Hindlimb muscle (tissue), 1 donor: ENCODE measurements around the gene RPS27. TPM values are rescaled to one million over a fixed set of nuclear protein-coding genes. Genes with fewer than 3 reads are reported as not detected.

Source experiments
- DNase-seq: peaks from one replicate; pipeline ENCODE4 v3.0.0-alpha.2; 2013
- polyA plus RNA-seq: library from polyadenylated mRNA; unstranded; fragments of 120-200 nt; gene quantifications from one replicate; pipeline ENCODE4 v1.2.1, GENCODE V29; 2013; ENCODE audit not compliant: insufficient read length

Gene RPS27
- polyA plus RNA-seq, result 3,171 TPM

DNA sequence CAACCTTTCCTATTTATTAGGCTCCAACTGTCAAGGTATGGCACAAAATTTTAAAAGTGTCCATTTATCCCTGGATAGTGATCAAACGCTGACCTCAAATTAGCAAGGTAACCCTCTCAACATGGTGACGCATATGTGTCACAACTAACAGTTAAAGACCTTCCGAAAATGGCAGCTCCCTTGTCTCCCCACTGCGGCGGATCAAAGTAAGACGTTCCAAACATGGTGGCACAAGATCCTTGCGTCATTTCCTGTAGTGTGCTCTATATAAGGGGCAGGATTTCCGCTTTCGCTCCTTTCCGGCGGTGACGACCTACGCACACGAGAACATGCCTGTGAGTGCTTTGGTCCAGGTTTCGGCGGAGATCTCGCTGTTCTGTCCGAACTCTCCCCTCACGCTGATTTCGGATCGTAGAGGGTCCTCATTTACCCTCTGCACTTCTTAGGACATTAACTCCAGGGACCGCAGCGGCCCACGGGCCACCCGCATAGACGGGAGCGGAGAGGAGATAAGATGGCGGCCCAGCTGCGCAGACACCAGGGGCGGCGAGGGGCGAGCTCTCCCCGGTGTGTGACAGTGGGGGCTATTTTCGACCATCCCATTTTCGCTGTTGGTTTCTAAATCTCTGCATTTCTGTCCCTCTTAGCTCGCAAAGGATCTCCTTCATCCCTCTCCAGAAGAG, at the start of gene RPS27:
TSS of gene RPS27 (plus strand) at position 295 of the 683 bp plus-strand sequence. CDS start at position 330, 35 bp downstream.
- peak; percentile 96 for DNase-seq

DNA sequence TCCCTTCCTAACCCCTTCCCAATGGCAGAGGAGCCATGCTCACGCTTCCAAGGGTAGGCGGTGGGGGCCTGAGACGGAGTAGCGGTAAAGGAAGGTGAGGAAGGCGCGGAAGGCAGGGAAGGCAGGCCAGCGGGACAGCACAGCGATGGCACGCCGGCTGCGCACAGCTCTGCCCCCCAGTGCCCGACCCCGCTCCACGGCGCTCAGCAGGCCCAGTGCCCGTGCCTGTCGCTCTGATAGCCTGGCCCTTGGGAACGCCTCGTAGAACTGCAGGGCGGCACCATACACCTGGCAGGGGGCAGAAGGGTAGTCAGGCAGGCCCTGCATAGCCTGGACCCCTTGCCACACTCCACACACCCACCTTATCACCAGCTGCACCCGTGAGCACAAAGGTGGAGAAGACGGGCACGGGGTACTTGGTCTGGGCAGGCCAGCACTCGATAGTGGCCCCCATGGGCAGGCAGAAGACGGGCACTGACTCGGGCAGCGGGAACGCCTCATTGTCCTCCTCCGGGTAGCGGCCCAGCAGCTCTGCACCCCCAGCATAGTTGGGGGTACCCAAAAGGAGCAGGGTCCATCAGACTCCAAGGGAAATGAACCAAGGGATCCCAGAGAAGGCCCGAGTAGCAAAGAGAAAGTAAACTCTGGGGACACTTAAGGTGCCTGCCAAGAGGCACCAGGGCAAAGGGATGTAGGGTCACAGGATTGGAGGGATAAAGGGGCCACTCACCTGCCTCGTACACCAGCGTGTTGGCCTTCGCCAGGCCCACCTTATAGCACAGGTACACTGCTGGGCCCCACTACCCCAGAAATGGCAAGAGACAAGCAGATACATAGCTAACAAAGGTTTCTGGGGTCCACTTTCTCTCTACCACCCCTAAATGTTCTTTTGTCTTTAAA, 48.5 kb upstream of the RPS27 start:
- DNase-seq, result no peak

DNA sequence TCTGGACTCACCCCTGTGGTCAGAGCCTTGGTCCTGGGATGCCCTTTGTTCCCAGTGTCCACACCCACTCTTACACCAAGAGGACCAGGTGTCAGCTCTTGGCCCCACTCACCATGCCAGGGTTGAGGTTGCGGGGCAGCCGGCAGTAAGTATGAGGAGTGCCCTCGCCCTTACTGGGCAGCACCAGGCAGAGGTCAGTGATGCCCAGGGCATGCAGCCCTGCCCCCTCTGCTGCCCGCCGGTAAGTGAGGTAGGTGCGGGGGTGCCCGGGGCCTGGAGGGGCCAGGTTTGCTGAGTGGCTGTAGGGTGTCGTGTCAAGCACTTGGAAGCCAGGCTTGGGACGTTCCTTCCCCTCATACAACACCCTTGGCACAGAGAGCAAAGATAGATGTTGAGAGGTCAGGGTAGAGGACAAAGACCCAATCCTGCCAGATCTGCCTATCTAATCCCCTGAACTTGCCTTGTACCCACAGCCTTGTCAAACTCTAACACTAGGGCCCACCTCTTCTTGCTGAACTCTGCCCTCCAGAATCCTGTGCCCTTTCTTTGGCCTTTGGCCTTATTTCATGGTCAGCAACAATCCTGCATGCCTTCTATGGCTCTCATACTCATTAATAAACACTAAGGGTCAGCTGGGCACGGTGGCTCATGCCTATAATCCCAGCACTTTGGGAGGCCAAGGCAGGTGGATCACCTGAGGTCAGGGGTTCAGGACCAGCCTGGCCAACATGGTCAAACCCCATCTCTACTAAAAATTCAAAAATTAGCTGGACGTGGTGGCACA, 47.6 kb upstream of the RPS27 start:
- no peak for DNase-seq

DNA sequence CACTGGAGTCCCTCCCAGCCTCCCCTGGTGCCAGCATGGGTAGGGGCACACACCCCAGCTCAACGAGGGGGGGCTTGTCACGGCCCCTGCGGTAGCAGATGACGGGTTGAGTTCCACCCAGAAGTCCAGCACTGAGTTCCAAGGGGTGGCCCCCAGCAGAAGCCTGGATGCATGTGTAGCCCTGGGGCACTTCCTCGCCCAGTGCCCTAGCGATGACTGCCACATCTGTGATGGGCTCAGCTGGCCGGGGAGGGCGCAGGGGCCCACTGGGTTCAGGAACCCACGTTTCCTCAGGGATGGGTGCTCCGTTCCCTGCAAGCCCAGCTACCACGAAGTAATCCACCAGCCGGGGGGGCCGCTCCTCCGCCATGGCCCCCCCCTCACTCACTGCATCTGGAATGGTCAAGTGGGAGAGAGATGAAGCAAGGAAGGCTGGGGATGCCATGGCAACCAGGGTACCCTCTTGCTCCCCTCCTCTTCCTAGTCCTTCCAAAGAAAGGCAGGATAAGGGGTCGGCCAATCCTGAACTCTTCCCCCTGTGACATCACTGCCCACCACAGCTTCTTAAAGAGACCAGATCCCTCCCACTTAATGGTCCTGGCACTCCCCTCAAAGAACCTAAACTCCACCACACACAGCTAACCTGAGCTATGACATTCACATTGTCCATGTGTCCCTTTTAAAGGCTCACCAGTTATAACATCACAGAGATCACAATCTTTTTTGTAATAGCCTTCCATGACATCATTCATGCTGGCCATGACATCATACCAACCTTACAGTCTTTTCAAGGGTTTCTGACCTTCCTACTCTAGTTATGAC, 46.3 kb upstream of the RPS27 start:
- no peak for DNase-seq

DNA sequence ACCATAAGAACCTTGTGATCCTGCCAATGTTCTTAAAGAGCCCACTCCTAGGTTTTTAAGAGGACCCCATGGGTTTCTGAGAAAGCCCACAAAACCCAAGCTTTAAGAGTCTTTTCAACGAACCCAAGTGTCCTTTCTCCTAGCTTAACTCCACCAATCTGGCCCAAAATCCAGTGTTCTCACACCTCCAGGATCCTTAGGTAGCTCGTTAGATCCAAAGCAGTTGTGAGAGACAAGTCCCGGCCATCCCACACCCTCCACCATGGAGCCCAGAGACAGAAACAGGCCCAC, 45.8 kb upstream of the RPS27 start:
- DNase-seq, result no peak

- DNase-seq, result no peak
Observed at GRCh38 chr1:153945131-153945794, 45.3 kb upstream of the RPS27 start.

GRCh38 chr1:153945795-153946621, 44.6 kb upstream of the RPS27 start:
- DNase-seq, result peak; percentile 74

DNA sequence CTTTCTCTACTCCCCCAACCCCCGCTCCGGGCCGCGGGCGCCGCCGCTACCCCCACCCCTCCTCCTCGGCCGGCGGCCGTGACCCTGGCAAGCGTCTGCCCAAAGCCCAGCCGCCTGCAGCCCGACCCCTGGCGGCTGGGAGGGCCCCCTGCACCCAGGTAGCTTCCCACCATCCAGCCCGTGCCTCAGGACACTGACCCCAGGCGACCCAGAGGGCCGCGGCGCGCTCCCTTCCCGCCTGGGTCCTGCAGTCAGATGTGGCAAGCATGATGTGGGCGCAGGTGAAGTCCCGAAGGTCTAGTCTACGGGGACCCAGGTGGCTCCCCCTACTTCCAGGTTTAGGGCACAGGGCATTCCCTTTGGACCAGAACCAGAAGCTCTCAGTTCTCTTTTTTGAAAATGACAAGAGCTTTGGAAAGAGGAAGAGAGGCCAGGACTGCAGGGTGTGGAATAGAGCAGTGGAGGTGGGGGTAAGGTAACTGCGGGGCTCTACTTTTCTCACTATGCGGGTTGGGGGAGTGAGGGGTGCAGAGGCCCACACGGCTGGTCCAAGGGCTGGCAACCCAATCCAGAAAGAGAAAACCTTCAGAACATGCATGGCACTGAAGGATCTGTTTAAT, 43.8 kb upstream of the RPS27 start, which contains the start of gene DENND4B:
TSS of gene DENND4B (minus strand) at position 97 of the 620 bp plus-strand sequence. CDS start 2,344 bp downstream, outside the sequence.
- DNase-seq, result peak; percentile 88

GRCh38 chr1:153951183-153951582, 39.4 kb upstream of the RPS27 start:
- DNase-seq, result no peak

- DNase-seq, result no peak
Observed at GRCh38 chr1:153951801-153952200, 38.8 kb upstream of the RPS27 start.

DNA sequence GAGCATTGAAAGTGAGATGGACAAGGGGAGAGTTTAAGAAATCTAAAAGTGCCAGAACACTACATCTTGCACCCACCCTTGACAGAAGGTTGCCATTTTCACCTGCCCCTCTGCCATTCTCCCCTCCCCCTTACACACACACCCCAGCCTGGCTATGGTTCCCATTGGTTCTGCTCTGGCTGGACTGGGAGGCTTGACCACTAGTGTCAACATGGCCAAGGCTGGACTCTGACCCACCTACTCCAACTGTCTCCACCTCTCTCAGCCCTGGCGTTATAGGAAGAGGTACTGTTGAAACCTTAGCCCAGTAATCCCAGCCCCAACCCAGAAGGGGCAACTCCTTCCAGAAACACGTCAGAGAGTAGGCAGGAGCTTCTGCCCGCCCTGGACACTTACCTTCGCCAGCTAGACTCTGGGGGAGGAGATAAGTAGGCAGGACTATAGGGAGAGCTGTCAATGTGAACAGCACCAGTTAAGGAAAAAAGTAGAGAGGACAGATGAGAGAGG, 36.6 kb upstream of the RPS27 start:
- no peak for DNase-seq

GRCh38 chr1:153954826-153955225, 35.7 kb upstream of the RPS27 start:
- DNase-seq, result no peak

DNA sequence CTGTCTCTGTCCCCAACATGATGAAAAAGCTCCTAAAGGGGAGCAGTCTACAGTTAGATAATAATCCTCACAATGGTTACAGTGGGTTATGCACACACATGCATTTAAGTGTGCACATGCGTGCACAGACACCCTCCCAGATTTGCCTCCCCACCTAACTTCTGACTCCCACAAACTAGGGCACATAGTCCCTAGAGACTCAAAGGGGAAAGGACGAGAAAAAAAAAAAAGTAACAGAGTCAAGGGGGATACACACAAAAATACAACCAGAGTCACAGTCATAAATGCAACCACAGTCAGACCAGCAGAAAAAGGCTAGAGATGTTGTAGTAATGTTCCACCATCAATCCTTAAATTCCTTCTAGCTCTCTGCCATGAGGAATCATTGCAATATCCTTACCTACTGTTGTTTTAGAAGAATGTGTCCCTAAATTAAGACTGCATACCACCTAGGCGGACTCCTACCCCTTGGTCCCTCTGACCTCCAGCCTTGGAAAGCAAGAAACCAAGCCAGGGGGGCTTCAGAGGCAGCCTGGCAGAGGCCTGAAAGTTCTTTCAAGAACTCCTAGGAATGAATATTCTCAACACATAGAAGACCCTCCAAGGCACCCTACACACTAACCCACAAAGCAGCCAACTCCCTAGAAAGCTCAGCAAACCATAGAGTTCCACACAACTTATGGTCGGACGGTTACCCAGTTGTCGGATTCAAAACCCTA, 33.4 kb upstream of the RPS27 start:
- no peak for DNase-seq

GRCh38 chr1:153957744-153958110, 32.8 kb upstream of the RPS27 start:
- DNase-seq, result no peak

- peak; percentile 98 for DNase-seq
Observed at GRCh38 chr1:153958111-153958960, 32.2 kb upstream of the RPS27 start, which contains the start of gene CRTC2. Gene CRTC2 (minus strand): TSS chr1:153958612. CDS start chr1:153958497, 115 bp downstream.

- no peak for DNase-seq
Observed at GRCh38 chr1:153958961-153959260, 31.7 kb upstream of the RPS27 start.

DNA sequence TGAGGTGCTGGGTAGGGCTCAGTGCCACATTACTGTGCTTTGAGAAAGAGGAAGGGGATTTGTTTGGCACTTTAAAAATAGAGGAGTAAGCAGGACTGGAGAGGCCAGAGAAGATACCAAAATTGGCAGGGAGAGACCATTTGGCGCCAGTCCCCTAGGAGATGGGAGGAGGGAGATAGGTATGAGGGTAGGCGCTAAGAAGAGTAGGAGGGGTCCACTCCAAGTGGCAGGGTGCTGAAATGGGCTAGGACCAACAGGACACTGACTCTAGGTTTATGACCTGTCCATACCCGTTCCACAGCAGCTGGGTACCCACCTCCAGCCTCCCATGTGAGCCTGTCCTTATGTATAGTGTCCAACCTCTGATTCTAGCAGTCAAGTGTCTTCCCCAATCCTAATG, 31.1 kb upstream of the RPS27 start:
- DNase-seq, result no peak

- DNase-seq, result no peak
Observed at GRCh38 chr1:153960206-153960605, 30.4 kb upstream of the RPS27 start.
